HG03135 (cell line): ENCODE data around the gene AMDHD1.

Experiments
- ATAC-seq: cut with Tn5 transposase; IDR thresholded peaks from one replicate; pipeline ENCODE4 v1.9.1; 2021; ENCODE audit warnings: mild to moderate bottlenecking, moderate library complexity; ENCODE audit not compliant: unreplicated experiment

AMDHD1 gene, protein sequence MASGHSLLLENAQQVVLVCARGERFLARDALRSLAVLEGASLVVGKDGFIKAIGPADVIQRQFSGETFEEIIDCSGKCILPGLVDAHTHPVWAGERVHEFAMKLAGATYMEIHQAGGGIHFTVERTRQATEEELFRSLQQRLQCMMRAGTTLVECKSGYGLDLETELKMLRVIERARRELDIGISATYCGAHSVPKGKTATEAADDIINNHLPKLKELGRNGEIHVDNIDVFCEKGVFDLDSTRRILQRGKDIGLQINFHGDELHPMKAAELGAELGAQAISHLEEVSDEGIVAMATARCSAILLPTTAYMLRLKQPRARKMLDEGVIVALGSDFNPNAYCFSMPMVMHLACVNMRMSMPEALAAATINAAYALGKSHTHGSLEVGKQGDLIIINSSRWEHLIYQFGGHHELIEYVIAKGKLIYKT

GRCh38 chr12:95943330-95943842 is at the start of gene AMDHD1:
AMDHD1 (plus strand) TSS chr12:95943331; CDS start chr12:95943399, 68 bp downstream.
- ATAC-seq = peak; percentile 61

DNA sequence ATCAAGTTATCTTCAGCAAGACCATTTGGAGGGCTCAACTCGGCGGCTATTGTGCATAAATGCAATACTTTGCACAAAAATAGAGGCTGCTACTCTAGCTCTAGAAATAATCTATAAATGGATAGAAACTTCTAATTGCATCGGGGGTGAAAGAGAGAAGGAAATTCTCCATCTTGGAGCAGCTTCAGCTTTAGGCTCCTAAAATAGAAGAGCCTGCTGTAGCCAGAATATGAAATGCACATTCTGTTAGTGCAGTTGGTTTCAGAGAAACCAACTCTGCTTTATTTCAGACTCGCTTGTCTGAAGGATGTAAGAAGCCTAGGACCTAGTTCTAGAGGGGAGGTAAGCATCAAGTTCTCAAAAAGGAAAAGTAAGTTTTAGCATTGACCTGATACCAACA is 46.3 kb upstream of the AMDHD1 start:
- ATAC-seq = no peak

DNA sequence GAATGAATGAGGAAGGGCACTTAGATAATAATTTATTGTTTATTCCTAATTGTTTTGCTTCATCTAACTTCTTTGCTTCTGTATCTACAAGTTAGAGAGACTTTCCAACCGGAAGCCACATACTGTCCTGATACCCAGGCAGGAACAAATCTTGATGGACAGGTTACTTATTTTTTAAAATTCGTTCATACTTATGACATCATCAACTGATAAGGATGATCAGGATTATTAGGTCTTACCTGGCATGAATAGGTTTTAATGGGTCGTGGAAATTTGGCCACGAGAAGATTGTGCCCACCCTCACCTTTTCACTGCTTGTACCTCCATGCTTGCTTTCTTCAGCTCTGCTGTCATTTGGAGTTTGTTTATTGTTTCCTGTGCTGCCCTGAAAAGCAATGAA is 45.0 kb upstream of the AMDHD1 start:
- ATAC-seq = no peak

DNA sequence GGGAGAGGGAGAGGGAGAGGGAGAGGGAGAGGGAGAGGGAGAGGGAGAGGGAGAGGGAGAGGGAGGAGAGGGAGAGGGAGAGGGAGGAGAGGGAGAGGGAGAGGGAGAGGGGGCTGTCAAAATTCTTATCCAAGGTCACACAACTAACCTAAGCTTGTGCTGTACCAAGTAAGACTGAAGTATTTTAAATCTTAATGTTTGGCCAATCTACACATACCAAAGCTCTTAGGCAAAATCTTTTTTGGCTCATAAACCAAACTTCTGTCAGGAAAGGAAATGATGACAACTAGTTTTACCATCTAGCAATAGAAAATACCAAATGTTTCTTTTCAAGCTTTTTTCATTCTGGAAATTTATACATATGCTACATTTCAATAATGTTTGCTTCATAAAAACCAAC is 34.6 kb upstream of the AMDHD1 start:
- ATAC-seq = no peak

DNA sequence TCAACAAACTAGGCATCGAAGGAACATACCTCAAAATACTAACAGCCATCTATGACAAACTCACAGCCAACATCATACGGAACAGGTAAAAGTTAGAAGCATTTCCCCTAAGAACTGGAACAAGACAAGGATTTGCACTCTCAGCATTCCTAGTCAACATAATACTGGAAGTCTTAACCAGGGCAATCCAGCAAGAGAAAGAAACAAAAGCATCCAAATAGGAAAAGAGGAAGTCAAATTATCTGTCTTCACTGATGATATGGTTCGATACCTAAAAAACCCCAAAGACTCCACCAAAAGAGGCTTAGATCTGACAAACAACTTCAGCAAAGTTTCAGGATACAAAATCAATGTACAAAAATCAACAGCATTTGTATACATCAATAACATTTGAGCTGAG is 33.3 kb upstream of the AMDHD1 start:
- no peak for ATAC-seq

- peak; percentile 77 for ATAC-seq
Measured at GRCh38 chr12:95918194-95918993, 24.7 kb upstream of the AMDHD1 start.

DNA sequence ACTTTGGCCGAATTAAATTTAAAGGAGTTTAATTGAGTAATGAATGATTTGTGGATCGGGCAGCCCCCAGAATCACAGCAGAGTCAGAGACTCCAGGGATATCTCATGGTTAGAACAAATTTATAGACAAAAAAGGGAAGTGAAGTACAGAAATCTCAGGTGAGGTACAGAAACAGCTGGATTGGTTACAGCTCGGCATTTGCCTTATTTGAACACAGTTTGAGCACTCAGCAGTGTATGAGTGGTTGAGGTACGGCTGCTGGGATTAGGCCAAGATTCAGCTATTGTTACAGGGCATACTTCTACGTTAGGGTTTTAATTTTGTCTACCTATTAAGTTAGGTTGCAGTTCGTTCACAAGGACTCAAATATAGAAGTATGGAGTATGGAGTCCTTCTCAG is 24.0 kb upstream of the AMDHD1 start:
- no peak for ATAC-seq

GRCh38 chr12:95922231-95922630 is 20.9 kb upstream of the AMDHD1 start:
- ATAC-seq = no peak

GRCh38 chr12:95940514-95940913 is 2.6 kb upstream of the AMDHD1 start:
- ATAC-seq = no peak

DNA sequence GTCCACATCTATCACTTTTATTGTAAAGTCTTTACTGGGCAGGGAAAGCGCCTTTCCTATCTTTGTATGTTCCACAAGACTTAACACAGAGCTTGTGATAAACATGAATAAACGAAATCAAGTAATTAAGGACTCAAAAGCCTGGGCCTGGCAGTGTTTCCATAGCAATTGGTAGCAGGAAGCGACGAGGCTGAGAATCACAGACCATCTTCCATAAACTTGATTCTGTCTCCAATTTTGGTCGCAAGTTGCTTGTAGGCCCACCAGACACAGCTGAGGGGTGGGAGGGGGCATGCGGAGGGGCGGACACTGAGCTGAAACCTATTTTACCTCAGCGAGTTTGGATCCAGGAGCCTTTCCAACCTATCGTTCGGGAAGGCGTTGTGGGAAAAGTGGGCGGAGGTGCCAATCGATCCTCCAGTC is 1.0 kb upstream of the AMDHD1 start:
- no peak for ATAC-seq

DNA sequence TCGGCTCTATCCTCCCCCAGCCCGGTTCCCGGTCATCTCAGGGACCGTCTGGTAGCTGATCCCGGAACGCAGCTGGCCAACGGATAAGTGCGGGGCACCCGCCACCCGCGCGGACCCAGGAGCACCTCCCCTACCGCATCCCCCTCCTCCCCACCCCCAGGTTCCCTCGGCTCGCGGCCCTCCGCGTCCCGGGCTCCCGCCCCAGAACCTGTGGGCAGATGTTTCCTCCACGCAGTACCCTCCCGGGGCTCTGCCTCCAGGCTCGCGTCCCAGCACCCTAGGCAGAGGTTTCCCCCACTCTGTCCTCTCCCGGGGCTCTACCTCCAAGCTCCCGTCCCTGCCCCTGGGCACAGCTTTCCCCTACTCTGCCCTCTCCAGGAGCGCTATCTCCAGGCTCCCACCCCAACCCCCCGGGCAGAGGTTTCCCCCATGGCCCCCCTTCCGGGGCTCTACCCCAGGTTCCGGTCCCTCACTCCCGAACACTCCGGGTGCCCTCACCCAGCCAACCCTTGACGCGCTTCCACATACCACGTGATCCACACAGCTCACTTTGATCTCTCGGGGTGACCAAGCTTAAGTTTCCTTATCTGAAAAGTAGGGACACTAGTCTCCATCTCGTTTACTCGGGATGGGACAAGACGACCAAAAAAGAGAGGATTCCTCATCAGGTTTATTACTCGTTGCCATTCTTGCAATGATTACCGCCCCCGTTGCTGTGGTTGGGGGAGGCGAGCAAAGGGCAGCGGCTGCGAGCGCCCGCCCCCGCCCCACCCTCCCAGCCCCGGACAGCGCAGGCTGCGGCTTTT is 404 bp upstream of the AMDHD1 start, which contains the start of gene CCDC38:
CCDC38 (minus strand) TSS at position 91 of the 806 bp plus-strand sequence. CDS start 6,105 bp downstream, outside the sequence.
- ATAC-seq = peak; percentile 98

- no peak for ATAC-seq
Measured at GRCh38 chr12:95944108-95944704, 1.1 kb downstream of the AMDHD1 start.

DNA sequence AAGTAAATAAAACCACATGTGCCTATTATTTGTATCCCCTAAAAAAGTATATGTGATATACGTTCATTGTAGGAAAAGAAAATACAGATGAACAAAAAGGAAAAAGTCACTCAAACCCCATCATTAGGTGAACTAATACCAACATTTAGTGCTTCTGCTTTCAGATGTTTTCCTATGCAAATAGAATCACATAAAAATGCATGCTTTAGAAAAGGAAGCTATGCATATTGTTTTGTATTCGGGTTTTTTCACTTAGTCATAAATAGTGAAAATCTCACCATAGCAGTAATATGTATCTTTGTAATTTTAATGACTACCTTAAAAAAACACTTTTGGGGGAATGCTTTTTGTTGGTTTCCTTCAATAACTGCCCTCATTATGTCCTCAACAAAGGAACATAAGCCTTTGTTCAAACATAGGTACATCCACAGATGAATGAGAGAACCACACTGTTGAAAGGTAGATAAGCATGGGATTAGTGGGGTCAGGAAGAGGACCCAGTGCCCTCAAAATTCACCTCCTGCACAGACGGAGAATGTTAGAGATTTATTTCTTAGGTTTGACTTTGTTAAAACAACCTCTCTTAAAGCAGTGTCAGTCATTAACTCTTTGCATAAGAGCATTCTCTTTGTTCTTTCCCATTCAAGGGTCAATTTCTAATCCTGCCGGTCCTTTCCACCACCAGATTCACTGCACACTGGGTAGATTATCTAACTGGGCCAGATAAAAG is 6.5 kb downstream of the AMDHD1 start:
- no peak for ATAC-seq

GRCh38 chr12:95951515-95951914 is 8.4 kb downstream of the AMDHD1 start:
- no peak for ATAC-seq

DNA sequence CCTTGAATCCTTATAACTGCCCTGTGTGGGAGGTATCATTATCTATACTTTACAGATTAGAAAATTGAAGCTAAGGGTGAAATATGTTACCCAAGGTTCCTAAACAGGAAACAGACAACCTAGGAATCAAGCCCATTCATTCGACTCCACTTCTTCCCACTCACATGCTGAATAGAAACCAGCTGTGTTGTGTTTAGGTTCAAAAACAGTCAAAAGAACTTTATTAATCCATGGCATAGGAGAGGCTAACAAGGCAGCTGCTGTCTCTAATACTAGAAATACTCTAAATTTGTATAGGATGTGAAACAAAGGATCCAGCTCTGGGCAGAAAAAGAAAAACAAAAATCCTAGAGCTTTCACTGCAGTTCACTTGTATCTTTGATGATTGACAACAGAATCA is 9.9 kb downstream of the AMDHD1 start:
- ATAC-seq = no peak

DNA sequence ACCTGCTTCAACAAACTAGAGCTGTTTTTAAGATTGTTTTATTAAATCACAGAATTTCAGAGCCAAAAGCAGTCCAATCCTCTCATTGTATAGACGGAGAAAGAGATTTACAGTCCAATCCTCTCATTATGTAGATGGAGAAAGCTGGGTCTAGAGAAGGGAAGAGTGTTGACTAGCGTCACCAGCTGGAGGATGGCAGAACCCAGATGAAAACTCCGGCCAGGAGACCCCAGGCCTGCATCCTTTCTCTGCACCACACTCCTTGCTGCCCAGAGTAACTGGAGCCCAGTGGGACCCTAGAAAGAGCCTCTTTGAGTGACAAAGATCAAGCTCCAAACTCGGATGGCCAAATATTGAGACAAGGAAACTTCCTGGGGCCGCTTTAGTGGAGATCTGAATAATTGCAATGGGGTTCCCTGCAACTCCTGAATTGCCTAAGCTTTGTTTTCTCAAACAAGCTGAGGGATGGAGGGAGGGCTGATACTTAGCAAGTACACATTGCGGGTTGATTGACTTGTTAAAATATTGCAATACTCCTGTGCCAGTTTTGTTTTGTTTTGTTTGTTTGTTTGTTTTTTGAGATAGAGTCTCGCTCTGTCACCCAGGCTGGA is 12.5 kb downstream of the AMDHD1 start:
- no peak for ATAC-seq

GRCh38 chr12:95956557-95957145 is 13.5 kb downstream of the AMDHD1 start:
- ATAC-seq = no peak

- ATAC-seq = no peak
Measured at GRCh38 chr12:95959107-95959506, 16.0 kb downstream of the AMDHD1 start.

DNA sequence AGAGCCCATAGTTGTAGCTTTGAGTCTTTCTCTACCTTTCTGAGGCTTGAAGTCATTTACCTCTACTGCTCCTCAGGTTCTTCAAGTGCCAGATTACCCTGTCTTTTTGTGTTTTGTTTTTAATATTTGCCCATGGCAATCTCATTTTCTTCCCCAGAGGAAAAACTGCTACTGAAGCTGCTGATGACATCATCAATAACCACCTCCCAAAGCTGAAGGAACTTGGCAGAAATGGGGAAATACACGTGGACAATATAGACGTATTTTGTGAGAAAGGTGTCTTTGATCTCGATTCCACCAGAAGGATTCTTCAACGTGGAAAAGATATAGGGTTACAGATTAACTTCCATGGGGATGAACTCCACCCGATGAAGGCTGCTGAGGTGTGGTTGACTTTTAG is 17.1 kb downstream of the AMDHD1 start:
- no peak for ATAC-seq
